Measurements from ENCODE around the gene ATP10D. TPM values are rescaled to one million over a fixed set of nuclear protein-coding genes. Genes with fewer than 3 reads are reported as not detected.

The ATP10D gene
- total RNA-seq, 4 donors from 2014 or later, result 13.5 to 28.2 (median 18.0) TPM

DNA sequence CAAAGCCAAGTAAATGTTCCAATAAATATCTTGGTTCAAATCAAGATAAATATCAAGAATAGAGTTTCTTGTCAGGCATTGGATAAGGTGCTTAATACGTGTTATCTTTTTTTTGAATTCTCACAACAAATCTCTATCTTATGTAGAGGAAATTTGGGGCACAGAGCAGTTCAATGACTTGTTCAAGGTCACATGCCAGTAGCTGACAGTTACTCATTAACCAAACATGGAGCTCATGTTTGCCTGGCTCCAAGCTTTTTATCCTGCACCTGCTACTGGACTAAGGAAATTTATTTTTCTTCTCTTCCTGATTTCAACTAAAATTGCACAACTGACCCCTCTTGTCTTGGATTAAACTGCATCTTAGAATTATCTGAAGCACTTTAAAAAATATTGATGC is 76.3 kb downstream of the ATP10D start:
- 58 to 92% methylated on average over 1 of the region's 1 CpG for WGBS, 2 donors
- Histone ChIP-seq H3K36me3 (peaks cover 0 to 65% (median 0%) of the 10 kb centered on the region in 3 donors), H3K4me3 (no peak overlapping the region), H3K9me3 (no peaks in the 10 kb centered on the region), H3K27ac (no peak overlapping the region), H3K4me1 (peaks cover 0 to 3% (median 0%) of the 10 kb centered on the region in 4 donors), H3K27me3 (no peaks in the 10 kb centered on the region)
- DNase-seq (ENCODE audit: low spot score in 2 of 2), result no peak
- TF ChIP-seq EP300 (IDR thresholded peaks at IDR 0.05) (no peak), POLR2A (IDR thresholded peaks at IDR 0.05) (no peak), CTCF (IDR thresholded peaks at IDR 0.05) (no peak)

DNA sequence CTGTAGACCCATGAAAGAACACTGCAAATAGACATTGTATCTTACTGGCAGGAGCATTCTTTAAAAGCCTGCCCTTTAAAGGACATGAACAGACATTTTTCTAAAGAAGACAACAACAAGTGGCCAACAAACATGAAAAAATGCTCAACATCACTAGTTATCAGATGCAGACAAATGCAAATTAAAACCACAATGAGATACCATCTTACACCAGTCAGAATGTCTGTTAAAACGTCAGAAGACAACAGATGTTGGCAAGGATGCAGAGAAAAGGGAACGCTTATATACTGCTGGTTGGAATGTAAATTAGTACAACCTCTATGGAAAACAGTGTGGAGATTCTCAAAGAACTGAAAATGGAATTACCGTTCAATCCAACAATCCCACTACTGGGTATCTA is 77.2 kb downstream of the ATP10D start:
- Histone ChIP-seq H3K36me3 (peaks cover 0 to 69% (median 0%) of the 10 kb centered on the region in 3 donors), H3K27ac (no peak overlapping the region), H3K9me3 (no peaks in the 10 kb centered on the region), H3K27me3 (no peaks in the 10 kb centered on the region), H3K4me1 (peaks cover 0 to 3% (median 0%) of the 10 kb centered on the region in 4 donors), H3K4me3 (no peak overlapping the region)
- DNase-seq (ENCODE audit: low spot score in 2 of 2), result no peak
- WGBS, 2 donors, result 74 to 79% methylated on average over 3 of the region's 3 CpGs
- no peak for TF ChIP-seq CTCF (IDR thresholded peaks at IDR 0.05)
- no peak for TF ChIP-seq POLR2A (IDR thresholded peaks at IDR 0.05)
- TF ChIP-seq EP300 (IDR thresholded peaks at IDR 0.05), result no peak

DNA sequence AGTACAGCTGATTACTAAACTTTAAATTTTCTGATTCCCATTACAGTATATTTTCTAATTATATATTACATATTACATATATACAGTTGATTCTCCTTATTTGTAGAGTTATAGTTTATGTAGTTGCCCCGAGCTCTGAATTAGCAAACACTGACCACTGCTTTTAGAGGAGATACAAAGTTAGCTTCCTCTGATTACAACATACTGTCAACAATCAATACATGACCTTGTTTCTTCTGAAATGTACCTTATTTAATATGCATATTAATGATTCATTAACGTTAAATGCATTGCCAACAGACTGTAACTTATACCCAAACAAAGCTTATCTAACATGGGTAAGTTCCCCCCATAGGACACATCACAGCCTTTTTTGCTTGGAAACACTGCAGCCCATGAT is 81.5 kb downstream of the ATP10D start:
- H3K27ac ChIP-seq, result no peak overlapping the region
- TF ChIP-seq POLR2A (IDR thresholded peaks at IDR 0.05) (no peak), CTCF (IDR thresholded peaks at IDR 0.05) (no peak), EP300 (IDR thresholded peaks at IDR 0.05) (no peak)
- peaks cover 0 to 3% (median 0%) of the 10 kb centered on the region in 4 donors for H3K4me1 ChIP-seq
- DNase-seq (ENCODE audit: low spot score in 2 of 2), result no peak
- H3K27me3 ChIP-seq, result no peaks in the 10 kb centered on the region
- no peaks in the 10 kb centered on the region for H3K9me3 ChIP-seq
- H3K4me3 ChIP-seq, result no peak overlapping the region
- peaks cover 0 to 65% (median 5%) of the 10 kb centered on the region in 3 donors for H3K36me3 ChIP-seq
- 87 to 89% methylated on average over 2 of the region's 2 CpGs for WGBS, 2 donors

- H3K36me3 ChIP-seq, result peaks cover 0 to 65% (median 5%) of the 10 kb centered on the region in 3 donors
- no peak overlapping the region for H3K27ac ChIP-seq
- peaks cover 0 to 3% (median 0%) of the 10 kb centered on the region in 4 donors for H3K4me1 ChIP-seq
- H3K27me3 ChIP-seq, result no peaks in the 10 kb centered on the region
- no peak for DNase-seq (ENCODE audit: low spot score in 2 of 2)
- TF ChIP-seq CTCF (IDR thresholded peaks at IDR 0.05), result no peak
- H3K4me3 ChIP-seq, result no peak overlapping the region
- H3K9me3 ChIP-seq, result no peaks in the 10 kb centered on the region
Measured at GRCh38 chr4:47566969-47567368, 81.9 kb downstream of the ATP10D start.

- H3K36me3 ChIP-seq, result peaks cover 0 to 65% (median 5%) of the 10 kb centered on the region in 3 donors
- H3K9me3 ChIP-seq, result no peaks in the 10 kb centered on the region
- DNase-seq (ENCODE audit: low spot score in 2 of 2), result no peak
- H3K4me1 ChIP-seq, result peaks cover 0 to 3% (median 0%) of the 10 kb centered on the region in 4 donors
- no peak for TF ChIP-seq POLR2A (IDR thresholded peaks at IDR 0.05)
- TF ChIP-seq EP300 (IDR thresholded peaks at IDR 0.05), result no peak
- TF ChIP-seq CTCF (IDR thresholded peaks at IDR 0.05), result no peak
- 100% methylated on average over 1 of the region's 1 CpG for WGBS, 2 donors
- H3K4me3 ChIP-seq, result no peak overlapping the region
- no peaks in the 10 kb centered on the region for H3K27me3 ChIP-seq
- H3K27ac ChIP-seq, result no peak overlapping the region
Measured at GRCh38 chr4:47567511-47567910, 82.4 kb downstream of the ATP10D start.

Measured in tibial nerve (tissue), 4 donors.